Activated gamma-delta T cell (primary cell): ENCODE data around the gene HIVEP3.

Source experiments
- DNase-seq: peaks from one replicate; lab custom pipeline; 2025; lab: John Stamatoyannopoulos, UW

The HIVEP3 gene

GRCh38 chr1:41762251-41762650 is 156.5 kb downstream of the HIVEP3 start:
- no peak for DNase-seq

DNA sequence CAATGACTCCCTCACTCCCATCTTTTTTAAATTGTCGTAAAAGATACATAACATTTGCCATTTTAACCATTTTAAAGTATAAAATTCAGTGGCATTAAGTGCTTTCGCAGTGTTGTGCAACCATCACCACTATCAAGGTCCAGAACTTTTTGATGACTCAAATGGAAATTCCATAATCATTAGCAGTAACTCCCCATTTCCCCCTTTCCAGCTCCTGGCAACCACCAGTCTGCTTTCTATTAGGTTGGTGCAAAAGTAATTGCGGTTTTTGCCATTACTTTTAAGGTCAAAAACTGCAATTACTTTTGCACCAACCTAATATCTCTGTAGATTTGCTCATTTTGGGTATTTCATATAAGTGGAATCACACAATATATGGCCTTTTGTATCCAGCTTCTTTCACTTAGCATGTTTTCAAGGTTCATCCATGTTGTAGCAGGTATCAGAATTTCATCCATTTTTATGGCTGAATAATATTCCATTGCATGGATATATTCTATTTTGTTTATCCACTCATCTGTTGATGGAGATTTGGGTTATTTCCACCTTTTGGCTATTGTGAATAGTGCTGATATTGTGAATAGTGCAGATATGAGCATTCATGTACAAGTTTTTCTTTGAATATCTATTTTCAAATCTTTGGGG is 159.7 kb downstream of the HIVEP3 start:
- DNase-seq: no peak

- DNase-seq: no peak
Measured at GRCh38 chr1:41758500-41758899, 160.2 kb downstream of the HIVEP3 start.

DNA sequence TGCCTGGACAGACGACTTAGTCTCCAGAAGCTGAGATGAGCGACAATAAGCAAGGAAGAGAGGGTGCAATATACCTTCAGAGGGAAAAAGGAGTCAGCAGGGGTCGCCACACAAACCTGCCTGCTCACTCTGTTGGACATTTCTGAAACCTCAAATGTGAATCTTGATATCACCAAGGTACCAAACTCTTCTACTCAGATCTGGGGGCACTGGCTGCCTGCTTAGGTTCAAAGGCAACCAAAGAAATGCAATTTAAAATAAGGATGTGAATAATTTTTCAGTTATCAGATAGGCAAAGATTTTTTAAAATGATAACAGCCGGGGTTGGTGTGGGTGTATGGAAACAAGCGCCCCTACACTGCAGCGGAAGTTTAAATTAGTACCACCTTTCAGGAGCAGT is 164.2 kb downstream of the HIVEP3 start:
- DNase-seq: no peak

- no peak for DNase-seq
Measured at GRCh38 chr1:41752514-41753170, 166.1 kb downstream of the HIVEP3 start.

DNA sequence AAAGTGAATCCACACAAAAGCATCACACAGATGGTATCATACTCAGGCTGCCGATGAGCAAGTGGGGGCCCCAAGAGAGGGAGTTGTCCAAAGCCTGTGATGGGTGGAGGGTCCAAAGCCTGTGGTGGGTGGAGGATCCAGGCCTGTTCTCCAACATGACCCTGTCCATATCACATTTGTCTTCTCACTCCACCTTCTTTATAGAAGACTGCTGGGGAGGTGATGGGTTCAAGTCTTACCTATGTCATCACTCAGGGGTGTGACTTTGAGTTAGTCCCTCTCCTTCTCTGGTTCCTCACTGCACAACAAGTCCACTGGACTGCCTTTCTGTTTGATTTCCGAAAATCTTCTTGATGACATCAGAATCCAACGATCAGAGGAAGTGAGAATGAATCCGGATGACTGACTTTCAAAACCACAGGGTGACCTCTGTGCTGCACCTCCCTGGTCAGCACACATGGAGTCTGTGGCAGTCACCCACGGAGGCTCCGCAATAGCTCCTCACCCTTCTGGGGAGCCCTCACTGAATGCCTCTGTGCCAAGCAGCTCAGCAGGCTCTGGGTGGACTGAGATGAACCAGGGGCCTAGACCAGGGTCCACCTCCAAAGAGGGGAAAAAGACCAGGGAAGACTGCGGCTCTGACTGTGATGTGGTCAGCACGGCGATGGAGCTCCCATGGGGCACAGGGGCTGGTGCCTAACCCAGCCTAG is 166.8 kb downstream of the HIVEP3 start:
- no peak for DNase-seq

DNA sequence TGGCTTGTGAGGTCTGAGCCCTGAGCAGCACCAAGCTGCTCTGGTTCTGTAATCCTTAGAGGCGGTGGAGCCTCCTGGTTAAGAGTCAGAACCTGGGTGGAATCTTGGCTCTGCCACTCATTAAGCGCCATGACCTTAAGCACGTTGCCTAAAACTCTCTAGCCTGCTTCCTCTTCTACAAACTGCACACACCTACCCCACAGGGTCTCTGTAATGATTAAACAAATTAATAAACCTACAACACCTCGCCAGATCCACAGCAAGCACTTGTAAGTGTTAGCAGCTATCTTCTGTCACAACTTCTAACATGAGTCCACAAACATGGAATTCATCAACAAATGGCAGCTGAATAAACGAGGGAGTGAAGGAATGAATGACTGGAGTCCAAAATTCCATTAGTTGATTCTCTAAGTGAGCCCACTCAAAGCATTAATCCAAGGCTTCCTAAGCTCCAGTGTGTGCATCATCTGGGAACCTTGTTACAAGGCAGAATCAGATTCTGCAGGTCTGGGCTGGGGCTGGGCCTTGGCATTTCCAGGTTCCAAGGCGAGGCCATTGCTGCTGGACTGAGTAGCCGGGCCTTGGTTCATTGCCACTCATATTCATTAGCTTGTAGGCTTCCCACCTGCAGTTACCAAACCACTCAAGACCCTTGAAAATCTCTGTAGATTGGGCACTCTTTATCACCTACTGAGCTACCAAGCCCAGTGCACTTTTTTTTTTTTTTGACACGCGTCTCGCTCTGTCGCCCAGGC is 168.6 kb downstream of the HIVEP3 start:
- no peak for DNase-seq

DNA sequence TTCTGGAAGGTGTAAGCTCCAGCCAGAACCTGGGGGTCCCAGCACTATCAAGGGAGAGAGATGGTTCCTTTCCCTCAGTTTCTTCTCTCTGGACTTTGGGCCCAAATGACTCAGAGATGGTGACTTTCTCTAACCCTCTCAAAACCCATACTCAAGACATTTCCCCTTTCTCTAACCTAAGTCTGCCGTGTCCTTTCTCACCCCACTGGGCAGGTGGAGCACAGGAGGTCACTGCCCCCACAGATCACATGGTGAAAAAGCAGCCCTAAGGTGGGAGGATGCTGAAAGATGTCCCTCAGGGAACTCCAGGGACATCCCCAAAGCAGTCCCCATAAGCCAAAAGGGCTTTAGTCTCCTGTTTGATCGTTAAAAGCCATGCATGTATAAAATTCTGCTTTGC is 173.7 kb downstream of the HIVEP3 start:
- no peak for DNase-seq

- DNase-seq: no peak
Measured at GRCh38 chr1:41743366-41743765, 175.4 kb downstream of the HIVEP3 start.

- no peak for DNase-seq
Measured at GRCh38 chr1:41742219-41742618, 176.5 kb downstream of the HIVEP3 start.

GRCh38 chr1:41741244-41741643 is 177.5 kb downstream of the HIVEP3 start:
- DNase-seq: no peak

- DNase-seq: no peak
Measured at GRCh38 chr1:41740630-41741239, 178.0 kb downstream of the HIVEP3 start.

GRCh38 chr1:41740058-41740457 is 178.7 kb downstream of the HIVEP3 start:
- no peak for DNase-seq

GRCh38 chr1:41739061-41739955 is 179.4 kb downstream of the HIVEP3 start:
- DNase-seq: peak; percentile 59

GRCh38 chr1:41738475-41738874 is 180.2 kb downstream of the HIVEP3 start:
- DNase-seq: no peak

GRCh38 chr1:41738006-41738405 is 180.7 kb downstream of the HIVEP3 start:
- no peak for DNase-seq

DNA sequence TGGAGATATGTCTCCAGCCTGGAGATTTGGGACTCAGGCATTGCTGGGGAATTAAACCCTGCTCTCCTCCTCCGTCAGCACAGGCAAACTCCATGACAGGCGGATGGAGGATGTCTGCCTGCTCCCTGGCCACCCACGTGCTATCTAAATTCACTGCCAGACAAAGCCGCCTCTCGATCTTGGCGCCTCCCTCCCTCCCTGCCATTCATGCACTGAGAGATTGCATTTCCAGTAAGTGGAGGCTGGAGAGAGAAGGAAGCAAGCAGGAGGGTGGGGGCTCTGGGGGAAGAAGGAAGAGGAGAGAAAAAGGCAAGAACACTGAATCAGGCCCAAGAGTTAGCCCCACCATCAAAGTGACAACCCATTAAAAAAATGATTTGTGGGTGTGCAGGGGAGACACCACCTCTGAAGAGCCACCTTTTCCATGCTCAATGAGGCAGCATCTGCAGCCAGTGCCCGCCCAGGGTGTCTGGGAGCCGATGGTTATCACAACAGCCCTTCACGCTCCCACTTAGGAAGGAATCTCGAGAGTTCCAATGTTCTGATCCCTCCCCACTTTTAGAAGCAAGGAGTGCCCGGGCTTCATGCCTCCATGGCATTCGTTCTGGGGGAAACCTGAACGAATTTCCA is 183.0 kb downstream of the HIVEP3 start:
- DNase-seq: no peak

GRCh38 chr1:41735139-41735538 is 183.6 kb downstream of the HIVEP3 start:
- DNase-seq: no peak

DNA sequence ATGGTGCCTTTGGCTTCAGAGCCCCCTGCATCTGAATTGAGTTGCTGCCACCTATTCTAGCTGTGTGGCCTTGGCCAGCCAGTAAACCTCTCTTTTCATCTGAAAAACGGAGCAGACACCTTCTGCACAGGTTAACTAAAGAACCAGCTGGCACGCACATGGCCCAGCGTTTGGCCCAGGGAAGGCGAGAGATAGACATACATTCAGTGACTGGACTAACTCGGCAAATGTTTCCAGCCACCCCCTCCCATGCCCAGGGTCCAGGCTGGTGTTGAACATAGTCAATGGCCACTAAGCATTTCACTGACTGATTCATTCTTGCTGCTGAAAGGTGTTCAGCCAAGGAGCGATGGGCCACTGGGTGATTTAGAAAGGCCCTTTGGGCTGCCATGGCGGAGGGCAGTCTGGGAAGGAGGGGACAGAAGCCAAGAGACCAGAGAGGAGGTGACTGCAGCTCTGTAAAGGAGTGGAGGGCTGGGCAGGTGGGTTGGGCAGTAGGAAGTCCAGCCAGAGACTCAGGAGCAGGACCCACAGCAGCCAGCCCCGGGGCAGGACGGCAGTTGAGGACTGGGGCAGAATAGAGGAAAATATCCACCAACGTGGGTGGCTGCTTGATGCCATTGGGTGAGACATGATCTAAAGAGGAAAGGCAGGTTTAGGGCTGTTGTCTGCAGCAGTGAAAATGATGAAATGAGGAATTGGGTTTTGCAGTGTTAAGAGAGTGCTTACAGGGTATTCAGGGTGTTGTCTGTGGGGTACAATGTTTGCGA is 184.3 kb downstream of the HIVEP3 start:
- DNase-seq: no peak

GRCh38 chr1:41733725-41734124 is 185.0 kb downstream of the HIVEP3 start:
- DNase-seq: no peak
